ENCODE data around the gene PCSK4.
"Not testable (repeated sequence)": the region's sequence is repeated elsewhere in the genome, so short reads cannot be mapped to it uniquely, and the experiment has no call there.

Gene PCSK4

GRCh38 chr19:1486720-1487575 lies 3.2 kb downstream of the PCSK4 start:
- DNase-seq = no peak

GRCh38 chr19:1483979-1484428 lies 6.1 kb downstream of the PCSK4 start:
- DNase-seq = no peak

GRCh38 chr19:1483131-1483978 lies 6.8 kb downstream of the PCSK4 start:
- DNase-seq = no peak

- DNase-seq = no peak
These were observed 7.6 kb downstream of the PCSK4 start for GRCh38 chr19:1482361-1483130.

- no peak for DNase-seq
These were observed 8.2 kb downstream of the PCSK4 start for GRCh38 chr19:1481893-1482360.

- DNase-seq = no peak
These were observed 8.8 kb downstream of the PCSK4 start for GRCh38 chr19:1481224-1481892.

- DNase-seq = no peak
These were observed 11.0 kb downstream of the PCSK4 start, which contains the start of gene C19orf25 for GRCh38 chr19:1478934-1479707. C19orf25 (minus strand) TSS chr19:1479215; CDS start chr19:1478903, 312 bp downstream.

- DNase-seq = not testable (repeated sequence)
These were observed 13.1 kb downstream of the PCSK4 start for GRCh38 chr19:1477056-1477455.

GRCh38 chr19:1475751-1476437 lies 14.3 kb downstream of the PCSK4 start:
- no peak for DNase-seq

GRCh38 chr19:1474765-1475351 lies 15.3 kb downstream of the PCSK4 start:
- DNase-seq = no peak

- no peak for DNase-seq
These were observed 16.0 kb downstream of the PCSK4 start for GRCh38 chr19:1474011-1474764.

- no peak for DNase-seq
These were observed 16.9 kb downstream of the PCSK4 start for GRCh38 chr19:1473085-1473851.

GRCh38 chr19:1472231-1473084 lies 17.7 kb downstream of the PCSK4 start:
- no peak for DNase-seq

GRCh38 chr19:1471515-1472160 lies 18.5 kb downstream of the PCSK4 start:
- no peak for DNase-seq

GRCh38 chr19:1471010-1471514 lies 19.1 kb downstream of the PCSK4 start:
- no peak for DNase-seq

GRCh38 chr19:1470305-1471009 lies 19.7 kb downstream of the PCSK4 start:
- DNase-seq = no peak

GRCh38 chr19:1470055-1470304 lies 20.2 kb downstream of the PCSK4 start:
- no peak for DNase-seq
